Tibial nerve (tissue), 4 donors: ENCODE data around the gene FIBCD1. TPM values are rescaled to one million over a fixed set of nuclear protein-coding genes. Genes with fewer than 3 reads are reported as not detected.
"Not testable (repeated sequence)": the region's sequence is repeated elsewhere in the genome, so short reads cannot be mapped to it uniquely, and the experiment has no call there.

ENCODE experiments used
- DNase-seq, 2 donors: peaks; one replicate each; pipeline ENCODE4 v3.0.0-alpha.2; 2019; ENCODE audit warnings: low spot score in 2 of 2
- H3K27ac ChIP-seq, 4 donors: fragments of 200-600 bp; sonication (generic) in 3 of 4; one replicate each; pipeline ENCODE4 v1.5.1; 2017 to 2019; ENCODE audit warnings: mild to moderate bottlenecking in 1 of 4
- H3K27me3 ChIP-seq, 2 donors: fragments of 200-600 bp; sonication (generic) in 1 of 2; one replicate each; pipeline versions ENCODE4 v1.5.1 to v1.6.0; 2017 to 2019
- H3K36me3 ChIP-seq, 3 donors: fragments of 200-600 bp; sonication (generic); one replicate each; pipeline ENCODE4 v1.5.1; 2018 to 2019
- H3K4me1 ChIP-seq, 4 donors: fragments of 200-600 bp; sonication (generic) in 3 of 4; one replicate each; pipeline ENCODE4 v1.5.1; 2017 to 2019
- H3K4me3 ChIP-seq, 4 donors: fragments of 200-600 bp; sonication (generic) in 3 of 4; one replicate each; pipeline ENCODE4 v1.5.1; 2017 to 2019; ENCODE audit warnings: mild to moderate bottlenecking in 1 of 4, moderate library complexity in 1 of 4
- H3K9me3 ChIP-seq, 4 donors: fragments of 200-600 bp; sonication (generic) in 3 of 4; one replicate each; pipeline ENCODE4 v1.5.1; 2017 to 2019
- CTCF ChIP-seq, 5 experiments: fragments of 200-600 bp in 3 of 5; fragments of 450-650 bp in 2 of 5; sonication (generic) in 3 of 5; IDR thresholded peaks; one replicate each; pipeline ENCODE4 v1.5.1; 2016 to 2019; ENCODE audit warnings: antibody characterized with exemption in 5 of 5, mild to moderate bottlenecking in 3 of 5, moderate library complexity in 2 of 5
- EP300 ChIP-seq, 2 donors: sonication (generic); formaldehyde crosslinking; IDR thresholded peaks; one replicate each; pipeline ENCODE4 v1.6.1; 2017; ENCODE audit warnings: antibody characterized with exemption in 2 of 2, mild to moderate bottlenecking in 1 of 2
- POLR2A ChIP-seq, 2 donors: fragments of 450-650 bp; IDR thresholded peaks; one replicate each; pipeline ENCODE4 v1.6.1; 2017; ENCODE audit warnings: antibody characterized with exemption in 2 of 2, mild to moderate bottlenecking in 2 of 2, moderate library complexity in 2 of 2
- WGBS, 2 donors: methylation state at CpG; one replicate each; pipeline ENCODE4 v1.1.5; 2018; 5-methylcytosine and 5-hydroxymethylcytosine counted together
- total RNA-seq, 4 donors: library from RNA; depleted of rRNA; stranded (reverse); fragments of >200 nt; gene quantifications; one replicate each; pipeline ENCODE4 v1.1.0, GENCODE V29; 2016

FIBCD1 gene
- total RNA-seq, 4 donors from 2014 or later, result not detected

GRCh38 chr9:130957451-130958203 lies 18.6 kb upstream of the FIBCD1 start:
- no peak for DNase-seq
- 82 to 84% methylated on average over 9 to 11 of the region's 11 CpGs for WGBS, 2 donors
- no peak for TF ChIP-seq CTCF (IDR thresholded peaks at IDR 0.05)
- no peak for TF ChIP-seq POLR2A (IDR thresholded peaks at IDR 0.05)
- TF ChIP-seq EP300 (IDR thresholded peaks at IDR 0.05), result no peak
- Histone ChIP-seq H3K4me1 (no peaks in the 10 kb centered on the region), H3K36me3 (no peaks in the 10 kb centered on the region), H3K9me3 (peaks cover 0 to 2% (median 0%) of the 10 kb centered on the region in 4 donors), H3K4me3 (no peak overlapping the region), H3K27ac (no peak overlapping the region), H3K27me3 (peaks cover 0 to 25% of the 10 kb centered on the region in 2 donors)

GRCh38 chr9:130956636-130957450 lies 17.8 kb upstream of the FIBCD1 start:
- H3K27me3 ChIP-seq, result peaks cover 0 to 25% of the 10 kb centered on the region in 2 donors
- H3K27ac ChIP-seq, result no peak overlapping the region
- H3K4me1 ChIP-seq, result no peaks in the 10 kb centered on the region
- no peak overlapping the region for H3K4me3 ChIP-seq
- WGBS, 2 donors, result 62 to 69% methylated on average over 18 to 19 of the region's 21 CpGs
- no peak for DNase-seq
- no peaks in the 10 kb centered on the region for H3K36me3 ChIP-seq
- H3K9me3 ChIP-seq, result peaks cover 0 to 2% (median 0%) of the 10 kb centered on the region in 4 donors
- TF ChIP-seq EP300 (IDR thresholded peaks at IDR 0.05) (no peak), POLR2A (IDR thresholded peaks at IDR 0.05) (no peak), CTCF (IDR thresholded peaks at IDR 0.05) (no peak)

GRCh38 chr9:130955947-130956621 lies 17.0 kb upstream of the FIBCD1 start:
- Histone ChIP-seq H3K9me3 (peaks cover 0 to 2% (median 0%) of the 10 kb centered on the region in 4 donors), H3K4me1 (no peaks in the 10 kb centered on the region), H3K27ac (no peak overlapping the region), H3K27me3 (peaks cover 0 to 25% of the 10 kb centered on the region in 2 donors), H3K36me3 (no peaks in the 10 kb centered on the region), H3K4me3 (no peak overlapping the region)
- TF ChIP-seq CTCF (IDR thresholded peaks at IDR 0.05), result no peak
- TF ChIP-seq POLR2A (IDR thresholded peaks at IDR 0.05), result no peak
- no peak for TF ChIP-seq EP300 (IDR thresholded peaks at IDR 0.05)
- DNase-seq, result no peak
- 36 to 40% methylated on average over 17 to 18 of the region's 18 CpGs for WGBS, 2 donors

GRCh38 chr9:130954925-130955324 lies 15.9 kb upstream of the FIBCD1 start:
- H3K9me3 ChIP-seq, H3K36me3 ChIP-seq, DNase-seq, H3K4me1 ChIP-seq, H3K4me3 ChIP-seq, H3K27ac ChIP-seq: not testable (repeated sequence)
- WGBS, 2 donors, result 93 to 95% methylated on average over 2 of the region's 2 CpGs
- peaks cover 0 to 25% of the 10 kb centered on the region in 2 donors for H3K27me3 ChIP-seq

- Histone ChIP-seq H3K4me3 (no peak overlapping the region), H3K36me3 (no peaks in the 10 kb centered on the region), H3K27ac (no peak overlapping the region), H3K4me1 (no peaks in the 10 kb centered on the region), H3K9me3 (peaks cover 0 to 7% (median 0%) of the 10 kb centered on the region in 4 donors), H3K27me3 (peaks cover 0 to 30% of the 10 kb centered on the region in 2 donors)
- DNase-seq, result no peak
- 94 to 95% methylated on average over 1 of the region's 1 CpG for WGBS, 2 donors
- TF ChIP-seq EP300 (IDR thresholded peaks at IDR 0.05) (no peak), POLR2A (IDR thresholded peaks at IDR 0.05) (no peak), CTCF (IDR thresholded peaks at IDR 0.05) (no peak)
Observed at GRCh38 chr9:130954317-130954716, 15.3 kb upstream of the FIBCD1 start.
